Breast epithelium (tissue), 3 donors: Measurements from ENCODE around the gene YWHAG.

Experiments used
- CTCF ChIP-seq, 3 donors: fragments of 450-650 bp; IDR thresholded peaks; one replicate each; pipeline ENCODE4 v1.5.1; 2016 to 2017; ENCODE audit warnings: antibody characterized with exemption in 3 of 3, mild to moderate bottlenecking in 3 of 3, moderate library complexity in 3 of 3
- POLR2A ChIP-seq: fragments of 450-650 bp; IDR thresholded peaks from one replicate; pipeline ENCODE4 v1.6.1; 2016; ENCODE audit warnings: antibody characterized with exemption, mild to moderate bottlenecking, moderate library complexity
- POLR2AphosphoS5 ChIP-seq, 3 donors: sonication (generic); formaldehyde crosslinking; IDR thresholded peaks; one replicate each; pipeline ENCODE4 v1.6.1; 2017; ENCODE audit warnings: antibody characterized with exemption in 3 of 3

DNA sequence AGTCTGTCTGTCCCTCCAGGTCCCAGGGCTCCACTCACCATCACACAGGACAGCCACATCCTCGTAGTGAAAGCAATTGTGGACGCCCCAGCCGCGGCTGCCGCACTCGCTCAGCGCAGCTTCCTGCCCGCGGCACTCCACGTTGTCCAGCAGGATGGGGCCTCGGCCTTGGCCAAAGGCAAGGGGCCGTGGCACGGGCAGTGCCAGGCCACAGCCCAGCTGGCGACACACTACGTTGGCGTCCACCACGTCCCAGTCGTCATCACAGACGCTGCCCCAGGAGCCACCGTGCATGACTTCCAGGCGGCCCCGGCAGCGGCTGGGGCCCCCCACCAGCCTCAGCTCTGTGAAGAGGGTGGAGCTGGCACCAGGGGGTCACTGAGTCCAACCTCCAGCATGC is 41.5 kb upstream of the YWHAG start:
- no peak for TF ChIP-seq CTCF (IDR thresholded peaks at IDR 0.05)
- TF ChIP-seq POLR2A = no peak
- TF ChIP-seq POLR2AphosphoS5 (IDR thresholded peaks at IDR 0.05) = no peak
